Smooth muscle cell of trachea (primary cell): Measurements from ENCODE around the gene MOB2. TPM values are rescaled to one million over a fixed set of nuclear protein-coding genes. Genes with fewer than 3 reads are reported as not detected.

Source experiments
- total RNA-seq: library from RNA; depleted of rRNA; stranded (reverse); fragments of >200 nt; gene quantifications from 2 replicates; pipeline ENCODE4 v1.2.1, GENCODE V29; 2014

Gene MOB2, protein sequence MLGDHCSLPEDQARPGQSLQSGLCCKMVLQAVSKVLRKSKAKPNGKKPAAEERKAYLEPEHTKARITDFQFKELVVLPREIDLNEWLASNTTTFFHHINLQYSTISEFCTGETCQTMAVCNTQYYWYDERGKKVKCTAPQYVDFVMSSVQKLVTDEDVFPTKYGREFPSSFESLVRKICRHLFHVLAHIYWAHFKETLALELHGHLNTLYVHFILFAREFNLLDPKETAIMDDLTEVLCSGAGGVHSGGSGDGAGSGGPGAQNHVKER
- total RNA-seq = 22.3 and 30.6 TPM in 2 replicates

DNA sequence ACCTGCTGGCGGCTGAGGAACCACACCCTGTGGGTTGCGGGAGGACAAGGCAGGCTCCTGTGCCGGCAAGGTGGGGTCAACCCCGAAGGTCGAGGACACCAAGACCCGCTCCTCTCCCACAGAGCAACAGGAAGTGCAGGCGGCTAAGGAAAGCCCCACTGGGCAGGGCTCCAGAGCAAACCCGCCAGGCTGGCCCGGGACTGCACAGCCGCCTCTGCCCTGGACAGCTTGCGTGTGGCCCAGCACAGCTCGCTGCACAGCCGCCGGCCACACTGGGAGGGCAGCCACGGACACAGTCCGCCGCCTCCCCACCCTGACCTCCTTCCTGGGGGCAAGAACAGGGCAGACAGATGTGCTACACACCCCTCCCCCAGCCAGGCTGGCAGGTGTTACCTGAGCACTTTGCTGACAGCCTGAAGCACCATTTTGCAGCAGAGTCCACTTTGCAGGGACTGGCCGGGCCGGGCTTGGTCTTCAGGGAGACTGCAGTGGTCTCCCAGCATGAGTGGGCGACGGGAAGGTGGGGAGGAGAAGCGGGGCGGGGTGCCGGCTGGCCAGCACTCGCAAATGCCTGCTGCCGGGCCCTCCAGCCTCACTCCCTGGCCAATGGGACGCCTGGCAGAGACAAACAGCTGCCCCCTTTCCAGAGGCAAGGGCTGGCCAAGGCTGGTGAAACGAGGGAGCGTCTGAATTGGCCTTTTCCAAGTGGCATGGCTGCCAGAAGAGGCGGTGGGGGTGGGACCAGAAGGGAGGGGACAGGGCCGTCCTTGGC is at the start of gene MOB2:
Gene MOB2, minus strand, starts transcription at position 726 of the 772 bp plus-strand sequence. Its CDS starts 223 bp downstream, at position 503.

Other genes with a start within 250 kb of the MOB2 start
- 35.6 and 46.0 TPM in 2 replicates for gene TOLLIP, start 177.1 kb downstream of the MOB2 start, total RNA-seq
- gene BRSK2, start 96.8 kb downstream of the MOB2 start, total RNA-seq = 0.99 TPM in 1 of 2 replicates, not detected in the other
- 0.33 and 0.87 TPM in 2 replicates for gene DUSP8, start 85.5 kb upstream of the MOB2 start, total RNA-seq
- not detected in 2 replicates for gene KRTAP5-1, start 98.5 kb upstream of the MOB2 start, total RNA-seq
- not detected in 2 replicates for gene KRTAP5-2, start 111.5 kb upstream of the MOB2 start, total RNA-seq
- not detected in 2 replicates for gene KRTAP5-3, start 121.7 kb upstream of the MOB2 start, total RNA-seq
- not detected in 2 replicates for gene KRTAP5-4, start 135.4 kb upstream of the MOB2 start, total RNA-seq
- gene KRTAP5-5, start 143.0 kb upstream of the MOB2 start, total RNA-seq = not detected in 2 replicates
- gene KRTAP5-6, start 210.4 kb upstream of the MOB2 start, total RNA-seq = not detected in 2 replicates